Measurements from ENCODE around the gene DNASE1L2.

GRCh38 chr16:2190002-2190658, 46.1 kb upstream of the DNASE1L2 start:
- TF ChIP-seq POLR2A (IDR thresholded peaks at IDR 0.05; ENCODE audit: extremely low read depth, insufficient read length): no peak
- TF ChIP-seq, protein P1, sequence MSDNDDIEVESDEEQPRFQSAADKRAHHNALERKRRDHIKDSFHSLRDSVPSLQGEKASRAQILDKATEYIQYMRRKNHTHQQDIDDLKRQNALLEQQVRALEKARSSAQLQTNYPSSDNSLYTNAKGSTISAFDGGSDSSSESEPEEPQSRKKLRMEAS (IDR thresholded peaks at IDR 0.05; ENCODE audit: low read depth, low read length): no peak
- TF ChIP-seq, protein P2, sequence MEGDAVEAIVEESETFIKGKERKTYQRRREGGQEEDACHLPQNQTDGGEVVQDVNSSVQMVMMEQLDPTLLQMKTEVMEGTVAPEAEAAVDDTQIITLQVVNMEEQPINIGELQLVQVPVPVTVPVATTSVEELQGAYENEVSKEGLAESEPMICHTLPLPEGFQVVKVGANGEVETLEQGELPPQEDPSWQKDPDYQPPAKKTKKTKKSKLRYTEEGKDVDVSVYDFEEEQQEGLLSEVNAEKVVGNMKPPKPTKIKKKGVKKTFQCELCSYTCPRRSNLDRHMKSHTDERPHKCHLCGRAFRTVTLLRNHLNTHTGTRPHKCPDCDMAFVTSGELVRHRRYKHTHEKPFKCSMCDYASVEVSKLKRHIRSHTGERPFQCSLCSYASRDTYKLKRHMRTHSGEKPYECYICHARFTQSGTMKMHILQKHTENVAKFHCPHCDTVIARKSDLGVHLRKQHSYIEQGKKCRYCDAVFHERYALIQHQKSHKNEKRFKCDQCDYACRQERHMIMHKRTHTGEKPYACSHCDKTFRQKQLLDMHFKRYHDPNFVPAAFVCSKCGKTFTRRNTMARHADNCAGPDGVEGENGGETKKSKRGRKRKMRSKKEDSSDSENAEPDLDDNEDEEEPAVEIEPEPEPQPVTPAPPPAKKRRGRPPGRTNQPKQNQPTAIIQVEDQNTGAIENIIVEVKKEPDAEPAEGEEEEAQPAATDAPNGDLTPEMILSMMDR (IDR thresholded peaks at IDR 0.05; ENCODE audit: low read depth, low read length): no peak

All from NB4 (cell line).